HCEC 1CT (cell line): ENCODE measurements around the gene FPR1.

Experiments used
- DNase-seq: peaks from one replicate; pipeline ENCODE4 v3.0.0-alpha.2; 2017

FPR1 gene

GRCh38 chr19:51751655-51752054, at the start of gene FPR1:
Gene FPR1 (minus strand): TSS chr19:51751878. CDS start chr19:51746994, 4,884 bp downstream.
- DNase-seq: no peak

- no peak for DNase-seq
Observed at GRCh38 chr19:51800473-51801244, 49.0 kb upstream of the FPR1 start.

- DNase-seq: no peak
Observed at GRCh38 chr19:51799774-51800472, 48.2 kb upstream of the FPR1 start.

GRCh38 chr19:51799034-51799773, 47.5 kb upstream of the FPR1 start:
- peak; percentile 80 for DNase-seq

GRCh38 chr19:51798062-51798461, 46.4 kb upstream of the FPR1 start:
- DNase-seq: no peak

- DNase-seq: no peak
Observed at GRCh38 chr19:51797480-51797879, 45.8 kb upstream of the FPR1 start.

- DNase-seq: no peak
Observed at GRCh38 chr19:51796195-51796679, 44.6 kb upstream of the FPR1 start.

- DNase-seq: no peak
Observed at GRCh38 chr19:51794885-51795490, 43.3 kb upstream of the FPR1 start, which contains the start of gene FPR3. Gene FPR3 (plus strand): TSS chr19:51795157. CDS start chr19:51823749, 28,592 bp downstream.

- DNase-seq: no peak
Observed at GRCh38 chr19:51793994-51794393, 42.3 kb upstream of the FPR1 start.

- no peak for DNase-seq
Observed at GRCh38 chr19:51792932-51793331, 41.3 kb upstream of the FPR1 start.

- no peak for DNase-seq
Observed at GRCh38 chr19:51789061-51789795, 37.5 kb upstream of the FPR1 start.

- DNase-seq: no peak
Observed at GRCh38 chr19:51788029-51788428, 36.4 kb upstream of the FPR1 start.

- no peak for DNase-seq
Observed at GRCh38 chr19:51786646-51787494, 35.2 kb upstream of the FPR1 start.

- no peak for DNase-seq
Observed at GRCh38 chr19:51784922-51785690, 33.4 kb upstream of the FPR1 start.

GRCh38 chr19:51784109-51784785, 32.6 kb upstream of the FPR1 start:
- DNase-seq: no peak

GRCh38 chr19:51783372-51783771, 31.7 kb upstream of the FPR1 start:
- DNase-seq: no peak

- no peak for DNase-seq
Observed at GRCh38 chr19:51781999-51782398, 30.3 kb upstream of the FPR1 start.

GRCh38 chr19:51780270-51780669, 28.6 kb upstream of the FPR1 start:
- no peak for DNase-seq

GRCh38 chr19:51779703-51780102, 28.0 kb upstream of the FPR1 start:
- no peak for DNase-seq

GRCh38 chr19:51779181-51779580, 27.5 kb upstream of the FPR1 start:
- no peak for DNase-seq
